CD4-positive, alpha-beta T cell (primary cell): ENCODE results near the gene DPP9. TPM values are rescaled to one million over a fixed set of nuclear protein-coding genes. Genes with fewer than 3 reads are reported as not detected.

ENCODE experiments used
- ATAC-seq: fragments of 200-7000 bp; cut with Tn5 transposase; one replicate; pipeline ENCODE4 v1.10.0; 2022; ENCODE audit warnings: mild to moderate bottlenecking; ENCODE audit not compliant: poor library complexity
- CTCF ChIA-PET: fragments of 350-600 bp; sonication (Branson Sonifier 250); formaldehyde crosslinking; loops from one replicate; lab custom pipeline; 2021; ENCODE audit warnings: antibody characterized with exemption, inconsistent platforms; lab: Charles Lee
- POLR2A ChIA-PET: fragments of 350-600 bp; sonication (Branson Sonifier 250); formaldehyde crosslinking; loops from one replicate; lab custom pipeline; 2021; ENCODE audit warnings: antibody characterized with exemption, inconsistent platforms; lab: Charles Lee
- DNase-seq, 14 experiments: peaks; one replicate each; pipeline ENCODE4 v3.0.0-alpha.2; 2013 to 2020; ENCODE audit warnings: mixed read lengths in 2 of 14
- H3K27ac ChIP-seq, 2 donors: one replicate each; pipeline versions ENCODE4 v1.5.1 to v1.7.0; 2013; ENCODE audit warnings: low read length in 2 of 2, low read depth in 1 of 2, mild to moderate bottlenecking in 1 of 2
- H3K27me3 ChIP-seq, 2 experiments: 1 replicate in 1 of 2; 2 replicates in 1 of 2; pipeline versions ENCODE4 v1.6.1 to v1.7.0; 2013; ENCODE audit warnings: low read length in 2 of 2, control low read depth in 1 of 2, mild to moderate bottlenecking in 1 of 2, moderate library complexity in 1 of 2; ENCODE audit not compliant: insufficient read depth in 2 of 2, control insufficient read depth in 1 of 2
- H3K36me3 ChIP-seq: one replicate; pipeline ENCODE4 v1.6.1; 2013; ENCODE audit warnings: low read length, control low read depth; ENCODE audit not compliant: insufficient read depth
- H3K4me1 ChIP-seq: one replicate; pipeline ENCODE4 v1.6.1; 2013; ENCODE audit warnings: low read length, control low read depth; ENCODE audit not compliant: insufficient read depth
- H3K4me3 ChIP-seq: one replicate; pipeline ENCODE4 v1.5.1; 2013; ENCODE audit warnings: mild to moderate bottlenecking, low read length, moderate library complexity
- H3K9me3 ChIP-seq, 2 experiments: 1 replicate in 1 of 2; 2 replicates in 1 of 2; pipeline versions ENCODE4 v1.6.1 to v1.7.0; 2013; ENCODE audit warnings: low read length in 2 of 2, mild to moderate bottlenecking in 2 of 2, control low read depth in 1 of 2, moderate library complexity in 1 of 2; ENCODE audit not compliant: control insufficient read depth in 1 of 2, insufficient read depth in 1 of 2
- H3K27ac Mint-ChIP-seq: one replicate; pipeline ENCODE4 v1.8.0; 2020; ENCODE audit warnings: mixed read lengths
- H3K27me3 Mint-ChIP-seq: one replicate; pipeline ENCODE4 v1.8.0; 2021; ENCODE audit warnings: mixed read lengths
- H3K36me3 Mint-ChIP-seq: one replicate; pipeline ENCODE4 v1.8.0; 2021; ENCODE audit warnings: low read depth, mixed read lengths
- H3K4me1 Mint-ChIP-seq: one replicate; pipeline ENCODE4 v1.8.0; 2021; ENCODE audit warnings: low read depth, mixed read lengths
- H3K4me3 Mint-ChIP-seq: one replicate; pipeline ENCODE4 v1.8.0; 2020; ENCODE audit warnings: mild to moderate bottlenecking, mixed read lengths
- H3K9me3 Mint-ChIP-seq: one replicate; pipeline ENCODE4 v1.8.0; 2020; ENCODE audit warnings: mixed read lengths
- CTCF ChIP-seq: fragments of 200-600 bp; IDR thresholded peaks from one replicate; pipeline ENCODE4 v1.8.0; 2022; ENCODE audit warnings: antibody characterized with exemption, mild to moderate bottlenecking
- intact Hi-C, 2 experiments: fragments of 100-400 bp; cut with DNase I in 1 of 2; cut with micrococcal nuclease in 1 of 2; formaldehyde crosslinking; loops; one replicate each; pipeline versions ENCODE4 v1.15.1 to v1.9.0; 2023 to 2025; cut with DNase I, micrococcal nuclease
- total RNA-seq, 174 experiments: library from RNA in 2 of 174; stranded (reverse) in 2 of 174; gene quantifications; one replicate each; pipeline ENCODE4 v1.2.3 and lab custom pipeline; 2021 to 2026

DPP9 gene
- total RNA-seq, 2 experiments from 2014 or later, result 67.9 to 72.8 TPM

GRCh38 chr19:4714016-4714415, 9.6 kb downstream of the DPP9 start:
- no peaks in the 10 kb centered on the region for H3K9me3 Mint-ChIP-seq
- H3K4me3 Mint-ChIP-seq, result no peak overlapping the region
- H3K27ac Mint-ChIP-seq, result no peak overlapping the region
- Histone ChIP-seq H3K27me3 (no peaks in the 10 kb centered on the region), H3K4me1 (peaks cover 7% of the 10 kb centered on the region), H3K36me3 (peaks cover 73% of the 10 kb centered on the region), H3K9me3 (no peaks in the 10 kb centered on the region), H3K27ac (no peak overlapping the region), H3K4me3 (no peak overlapping the region)
- DNase-seq, result no peak
- H3K27me3 Mint-ChIP-seq, result no peaks in the 10 kb centered on the region
- TF ChIP-seq CTCF, result no peak
- peaks cover 67% of the 10 kb centered on the region for H3K36me3 Mint-ChIP-seq
- intact Hi-C loops, result no loop called here
- no peak for ATAC-seq
- no peaks in the 10 kb centered on the region for H3K4me1 Mint-ChIP-seq
- ChIA-PET CTCF (no interaction called here), POLR2A (no interaction called here)

GRCh38 chr19:4713384-4713951, 10.2 kb downstream of the DPP9 start:
- Mint-ChIP-seq H3K9me3 (no peaks in the 10 kb centered on the region), H3K27ac (no peak overlapping the region), H3K27me3 (no peaks in the 10 kb centered on the region), H3K36me3 (peaks cover 67% of the 10 kb centered on the region), H3K4me1 (no peaks in the 10 kb centered on the region), H3K4me3 (no peak overlapping the region)
- Histone ChIP-seq H3K4me3 (no peak overlapping the region), H3K4me1 (peaks cover 7% of the 10 kb centered on the region), H3K27me3 (no peaks in the 10 kb centered on the region), H3K36me3 (peaks cover 70% of the 10 kb centered on the region), H3K9me3 (no peaks in the 10 kb centered on the region), H3K27ac (no peak overlapping the region)
- no peak for ATAC-seq
- no peak for DNase-seq
- no peak for TF ChIP-seq CTCF
- ChIA-PET CTCF (no interaction called here), POLR2A (interaction anchor here (0.6 kb wide), 1 partner anchor 918 kb away, joined by 3 read pairs; no protein-coding TSS in a partner anchor)
- intact Hi-C loops, result no loop called here

DNA sequence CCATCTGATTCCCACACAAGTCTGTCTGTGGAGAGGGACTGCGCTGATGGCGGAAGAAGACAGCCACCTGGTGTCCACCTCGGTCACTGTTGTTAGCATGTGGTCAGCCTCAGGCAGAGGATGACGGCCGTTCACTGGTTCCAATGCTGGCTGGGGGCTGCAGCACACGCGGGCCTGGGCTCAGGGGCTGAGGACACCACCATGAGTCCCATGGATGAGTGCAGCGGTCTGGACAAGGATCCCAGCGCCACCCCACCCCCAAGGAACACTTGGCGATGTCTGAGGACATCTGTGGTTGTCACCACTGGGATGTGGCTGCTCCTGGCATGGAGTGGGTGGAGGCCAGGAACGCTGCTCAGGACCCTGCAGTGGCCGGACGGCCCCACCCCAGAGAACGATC, 10.9 kb downstream of the DPP9 start:
- no peaks in the 10 kb centered on the region for H3K27me3 Mint-ChIP-seq
- intact Hi-C loops, result no loop called here
- H3K4me1 Mint-ChIP-seq, result no peaks in the 10 kb centered on the region
- no peak for TF ChIP-seq CTCF
- CTCF ChIA-PET, result no interaction called here
- no peaks in the 10 kb centered on the region for H3K9me3 ChIP-seq
- no peaks in the 10 kb centered on the region for H3K9me3 Mint-ChIP-seq
- H3K27me3 ChIP-seq, result no peaks in the 10 kb centered on the region
- no peak overlapping the region for H3K4me3 Mint-ChIP-seq
- POLR2A ChIA-PET, result interaction anchor here (0.6 kb wide), 1 partner anchor 918 kb away, joined by 3 read pairs; no protein-coding TSS in a partner anchor
- H3K36me3 Mint-ChIP-seq, result peaks cover 67% of the 10 kb centered on the region
- peaks cover 63% of the 10 kb centered on the region for H3K36me3 ChIP-seq
- no peak overlapping the region for H3K4me3 ChIP-seq
- no peak overlapping the region for H3K27ac Mint-ChIP-seq
- no peak for DNase-seq
- peaks cover 7% of the 10 kb centered on the region for H3K4me1 ChIP-seq
- no peak overlapping the region for H3K27ac ChIP-seq
- no peak for ATAC-seq
